ENCODE results near the gene ME3.
"Not testable (repeated sequence)": the region's sequence is repeated elsewhere in the genome, so short reads cannot be mapped to it uniquely, and the experiment has no call there.

ME3 gene

GRCh38 chr11:86660736-86661135 lies 11.7 kb downstream of the ME3 start:
- DNase-seq: no peak

- DNase-seq: no peak
Observed at GRCh38 chr11:86660088-86660487, 12.3 kb downstream of the ME3 start.

- no peak for DNase-seq
Observed at GRCh38 chr11:86658534-86658933, 13.9 kb downstream of the ME3 start.

GRCh38 chr11:86645212-86645611 lies 27.2 kb downstream of the ME3 start:
- DNase-seq: not testable (repeated sequence)

- DNase-seq: no peak
Observed at GRCh38 chr11:86644291-86644690, 28.1 kb downstream of the ME3 start.

- no peak for DNase-seq
Observed at GRCh38 chr11:86641537-86642261, 30.7 kb downstream of the ME3 start.

- DNase-seq: no peak
Observed at GRCh38 chr11:86639137-86639536, 33.3 kb downstream of the ME3 start.

- DNase-seq: no peak
Observed at GRCh38 chr11:86638673-86639072, 33.7 kb downstream of the ME3 start.

GRCh38 chr11:86637988-86638387 lies 34.4 kb downstream of the ME3 start:
- DNase-seq: peak; percentile 11

- no peak for DNase-seq
Observed at GRCh38 chr11:86636275-86636674, 36.1 kb downstream of the ME3 start.

GRCh38 chr11:86632499-86633269 lies 39.7 kb downstream of the ME3 start:
- no peak for DNase-seq

- no peak for DNase-seq
Observed at GRCh38 chr11:86630229-86630981, 42.0 kb downstream of the ME3 start.

- no peak for DNase-seq
Observed at GRCh38 chr11:86629045-86629706, 43.2 kb downstream of the ME3 start.

- no peak for DNase-seq
Observed at GRCh38 chr11:86627776-86628455, 44.5 kb downstream of the ME3 start.

- no peak for DNase-seq
Observed at GRCh38 chr11:86625981-86626380, 46.4 kb downstream of the ME3 start.

GRCh38 chr11:86625544-86625943 lies 46.9 kb downstream of the ME3 start:
- no peak for DNase-seq

GRCh38 chr11:86624366-86624765 lies 48.0 kb downstream of the ME3 start:
- DNase-seq: no peak

- DNase-seq: no peak
Observed at GRCh38 chr11:86623736-86624135, 48.7 kb downstream of the ME3 start.

- no peak for DNase-seq
Observed at GRCh38 chr11:86623041-86623621, 49.3 kb downstream of the ME3 start.

GRCh38 chr11:86621854-86622253 lies 50.6 kb downstream of the ME3 start:
- DNase-seq: no peak

GRCh38 chr11:86620891-86621521 lies 51.4 kb downstream of the ME3 start:
- no peak for DNase-seq

GRCh38 chr11:86619428-86619827 lies 53.0 kb downstream of the ME3 start:
- DNase-seq: not testable (repeated sequence)
